GM18517 (cell line): Measurements from ENCODE around the gene EXOC4.

ENCODE experiments used
- ATAC-seq: cut with Tn5 transposase; IDR thresholded peaks from one replicate; pipeline ENCODE4 v1.9.1; 2021; ENCODE audit warnings: mild to moderate bottlenecking, moderate library complexity; ENCODE audit not compliant: unreplicated experiment

Gene EXOC4

DNA sequence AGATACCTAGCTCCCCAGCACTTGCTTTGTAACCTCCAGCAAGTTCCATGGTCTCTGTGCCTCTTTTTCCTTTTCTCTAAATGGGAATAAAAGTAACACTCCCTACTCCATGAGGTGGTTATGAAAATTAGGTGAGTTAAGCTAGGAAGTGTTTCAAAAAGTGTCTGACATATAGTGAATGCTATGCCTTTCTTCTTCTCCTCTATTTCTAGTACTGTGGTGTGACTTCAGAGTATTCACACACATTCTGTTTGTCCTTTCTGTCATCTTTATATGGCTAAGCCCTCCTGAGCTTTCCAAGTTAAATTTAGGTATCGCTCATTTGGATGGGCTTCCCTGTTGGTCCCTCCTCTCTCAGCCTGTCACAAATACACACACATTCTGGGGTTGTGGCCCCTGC lies 229.7 kb downstream of the EXOC4 start:
- ATAC-seq = no peak

DNA sequence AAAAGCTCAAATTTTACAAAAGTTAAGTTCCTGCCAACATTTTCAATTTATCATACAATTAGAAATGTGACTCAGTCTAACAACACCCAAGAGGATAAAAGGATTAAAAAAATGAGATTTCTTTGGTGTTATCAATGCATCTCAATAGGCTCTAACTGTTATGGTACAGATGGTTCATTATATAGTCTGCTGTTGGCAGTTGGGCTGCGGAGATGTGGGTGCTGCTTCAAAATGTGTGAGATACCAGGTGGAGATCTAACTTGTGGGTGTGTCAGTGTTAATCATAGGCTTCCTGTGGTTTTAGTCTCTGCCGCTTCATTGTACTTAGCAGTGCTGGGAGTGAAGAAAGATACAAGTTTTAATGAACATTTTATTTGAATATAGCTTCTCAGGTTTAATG lies 231.2 kb downstream of the EXOC4 start:
- no peak for ATAC-seq

DNA sequence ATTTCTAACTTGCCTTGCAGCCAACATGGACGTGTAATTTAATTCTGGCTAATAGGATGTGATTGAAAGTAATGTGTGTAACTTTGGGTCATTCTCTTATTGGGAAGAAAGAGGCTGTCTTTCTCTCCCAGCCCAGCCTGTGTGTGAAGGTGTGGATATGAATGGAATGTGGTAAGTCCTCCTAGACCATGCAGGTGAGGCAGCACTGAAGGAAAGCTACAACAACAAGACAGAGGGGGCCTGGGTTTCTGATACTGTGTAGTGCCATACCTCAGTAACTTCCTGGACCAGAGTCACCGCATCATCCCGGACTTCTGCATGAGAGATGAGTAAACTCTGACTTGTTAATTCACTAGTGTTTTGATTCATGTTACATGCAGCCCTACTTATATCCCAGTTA lies 237.0 kb downstream of the EXOC4 start:
- no peak for ATAC-seq

DNA sequence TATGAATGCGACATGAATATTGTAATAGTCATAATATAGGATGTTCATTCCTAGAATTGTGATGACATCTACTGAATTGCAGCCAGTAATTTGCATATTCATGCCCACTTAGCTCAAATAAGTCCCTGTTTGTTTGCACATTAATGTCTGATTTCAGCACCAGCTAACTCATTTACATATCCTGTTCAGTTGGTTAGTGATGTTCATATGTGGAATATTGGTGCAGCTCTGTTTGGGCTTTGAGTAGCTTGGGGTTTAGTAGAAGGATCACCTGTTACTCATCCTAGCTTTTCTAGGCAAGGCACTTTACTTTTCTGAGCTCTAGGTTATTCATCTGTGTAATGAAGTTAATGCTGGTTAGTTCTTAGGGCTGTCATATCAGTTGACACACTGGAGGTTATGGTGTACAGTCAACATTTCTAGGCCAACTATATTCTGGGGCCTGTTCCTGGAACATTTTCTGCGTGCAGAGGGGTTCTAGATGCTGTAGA lies 238.4 kb downstream of the EXOC4 start:
- ATAC-seq = no peak

DNA sequence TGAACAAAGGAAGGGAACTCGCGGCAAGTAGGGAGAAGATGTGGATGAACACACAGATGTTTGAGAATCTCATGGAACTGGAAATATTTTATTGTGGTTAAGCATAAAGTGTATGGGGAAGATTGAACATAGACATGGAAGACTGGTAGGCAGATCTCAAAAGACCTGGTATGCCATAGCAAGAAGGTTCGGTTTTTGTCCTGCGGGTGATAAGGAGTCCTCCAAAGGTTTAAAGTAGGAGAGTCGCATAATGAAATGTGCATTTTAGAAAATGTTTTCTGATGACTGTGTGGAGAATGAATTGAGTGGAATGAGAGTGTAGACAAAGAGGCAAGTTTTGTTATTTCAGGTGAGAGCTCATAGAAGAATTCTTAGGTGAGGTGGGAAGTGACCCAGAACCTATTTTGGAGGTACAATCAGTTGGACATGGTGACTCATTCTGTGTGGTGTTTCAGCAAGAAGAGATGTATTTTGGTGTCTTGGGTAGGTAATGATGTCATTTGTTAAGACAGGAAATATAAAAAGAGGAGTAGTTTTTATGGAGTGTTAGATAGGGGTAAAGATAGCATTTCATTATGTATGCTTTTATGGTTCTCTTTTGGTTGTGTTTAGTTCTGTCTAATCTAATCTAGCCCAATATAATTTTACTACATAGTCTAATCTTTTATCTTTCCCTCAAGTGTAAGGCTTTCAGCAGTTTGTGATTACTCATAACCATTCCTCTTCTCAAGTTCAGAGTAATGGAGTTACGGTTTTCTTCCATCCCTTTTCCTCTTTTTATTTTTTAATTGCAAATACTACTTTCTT lies 239.2 kb downstream of the EXOC4 start:
- no peak for ATAC-seq

DNA sequence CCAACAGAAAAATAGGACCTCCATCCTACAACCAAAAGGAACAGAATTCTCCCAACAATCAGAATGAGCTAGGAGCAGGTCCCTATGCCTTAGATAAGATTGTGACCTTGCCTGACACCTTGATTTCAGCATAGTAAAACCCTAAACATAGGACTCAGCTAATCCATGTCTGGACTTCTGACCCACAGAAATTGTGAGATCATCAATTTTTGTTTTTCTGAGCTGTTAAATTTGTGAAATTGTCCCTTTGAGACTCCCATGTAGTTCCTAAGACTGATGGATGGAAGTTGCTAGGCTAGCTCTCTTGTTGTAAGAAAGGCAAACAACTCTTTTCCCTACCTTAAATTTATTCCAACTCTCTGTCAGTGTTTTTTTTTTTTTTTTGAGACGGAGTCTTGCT lies 244.2 kb downstream of the EXOC4 start:
- ATAC-seq = no peak

DNA sequence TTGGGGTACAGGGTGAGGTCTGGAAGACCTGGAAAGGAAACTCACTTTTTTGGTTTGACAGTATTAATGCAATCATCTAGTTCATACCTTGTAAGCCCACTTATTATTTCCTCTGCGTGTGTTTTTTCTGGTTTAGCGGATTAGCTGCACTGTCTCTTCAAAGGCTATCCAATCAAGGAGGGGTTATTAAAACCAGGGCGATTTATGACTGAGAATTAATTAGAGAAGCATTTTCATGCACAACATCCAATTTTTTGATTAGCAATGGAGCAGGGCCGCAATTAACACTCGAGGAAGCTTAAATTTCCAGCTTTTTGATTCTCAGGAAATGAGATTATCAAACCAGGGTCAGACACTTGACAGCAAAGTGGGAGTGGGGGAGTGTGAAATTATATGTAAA lies 248.9 kb downstream of the EXOC4 start:
- ATAC-seq = no peak

DNA sequence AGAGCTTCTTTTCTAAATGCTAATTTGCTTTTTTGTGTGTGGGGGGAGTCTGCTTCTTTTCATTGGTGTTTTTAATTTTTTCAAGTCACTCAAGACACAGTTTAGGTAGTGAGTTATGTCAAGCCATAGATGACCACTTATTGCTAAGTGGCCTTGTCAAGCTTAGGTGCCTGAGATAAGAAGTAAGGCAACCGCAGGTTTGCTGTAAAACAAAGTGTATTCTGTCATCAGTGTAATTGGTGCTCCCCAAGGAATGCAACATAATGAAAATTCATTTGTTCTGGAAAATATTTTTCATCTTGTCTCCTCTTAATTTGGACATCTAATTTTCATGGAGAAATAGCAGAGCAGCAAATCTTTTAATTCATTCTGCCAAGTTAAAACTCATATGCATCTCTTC lies 249.6 kb downstream of the EXOC4 start:
- no peak for ATAC-seq

DNA sequence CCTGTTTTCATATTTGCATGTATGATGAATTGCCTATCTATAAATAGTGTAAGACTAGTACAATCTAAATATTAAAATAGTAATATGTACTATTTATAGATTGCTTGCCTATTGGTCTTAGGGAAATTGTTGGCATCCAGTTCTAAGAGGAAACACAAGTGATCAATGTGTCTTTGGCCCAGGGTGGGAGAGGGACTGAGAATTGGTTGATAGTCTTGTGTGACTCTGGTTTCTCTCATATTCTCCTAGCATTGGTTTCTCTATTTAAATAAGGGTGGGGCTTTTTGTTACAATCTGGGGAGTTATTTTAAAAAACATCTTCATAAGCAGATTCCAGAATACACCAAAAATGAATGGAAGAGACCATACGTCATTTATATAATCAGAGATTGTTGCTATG lies 250.1 kb downstream of the EXOC4 start:
- ATAC-seq = no peak

DNA sequence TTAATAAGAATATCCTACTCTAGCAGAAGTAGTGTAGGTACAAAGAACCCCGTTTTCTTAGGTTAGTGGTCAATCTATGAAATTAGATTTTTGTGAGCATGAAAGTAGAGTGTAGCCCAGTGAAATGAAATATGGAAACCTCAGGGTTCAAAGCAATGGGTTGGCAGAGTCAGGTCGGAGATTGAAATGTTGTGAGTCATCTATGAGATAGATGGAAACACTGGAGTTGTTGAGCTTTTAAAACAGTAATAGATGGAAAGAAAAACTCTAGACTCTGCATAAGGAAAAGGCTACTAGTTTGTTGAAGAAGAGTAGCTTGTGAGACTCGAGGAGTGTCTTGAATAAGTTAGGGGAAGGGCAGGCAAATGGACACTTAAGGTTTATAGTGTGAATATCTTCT lies 251.9 kb downstream of the EXOC4 start:
- no peak for ATAC-seq

DNA sequence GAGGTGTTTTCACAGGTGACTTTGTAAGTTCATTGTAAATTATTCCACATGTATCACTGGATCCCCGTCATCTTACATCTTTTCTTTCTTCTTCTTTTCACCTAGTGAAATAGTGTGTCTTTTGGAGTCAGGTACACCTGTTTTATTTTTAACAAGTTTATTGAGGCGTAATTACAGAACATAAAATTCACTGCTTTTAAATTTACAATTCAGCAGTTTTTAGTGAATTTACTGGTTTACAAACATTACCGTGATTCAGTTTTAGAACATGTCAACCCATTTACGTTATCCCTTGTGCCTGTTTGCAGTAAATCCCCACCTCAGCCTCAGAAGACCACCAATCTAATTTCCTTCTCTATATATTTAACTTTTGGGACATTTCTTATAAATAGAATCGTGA lies 256.9 kb downstream of the EXOC4 start:
- ATAC-seq = no peak

DNA sequence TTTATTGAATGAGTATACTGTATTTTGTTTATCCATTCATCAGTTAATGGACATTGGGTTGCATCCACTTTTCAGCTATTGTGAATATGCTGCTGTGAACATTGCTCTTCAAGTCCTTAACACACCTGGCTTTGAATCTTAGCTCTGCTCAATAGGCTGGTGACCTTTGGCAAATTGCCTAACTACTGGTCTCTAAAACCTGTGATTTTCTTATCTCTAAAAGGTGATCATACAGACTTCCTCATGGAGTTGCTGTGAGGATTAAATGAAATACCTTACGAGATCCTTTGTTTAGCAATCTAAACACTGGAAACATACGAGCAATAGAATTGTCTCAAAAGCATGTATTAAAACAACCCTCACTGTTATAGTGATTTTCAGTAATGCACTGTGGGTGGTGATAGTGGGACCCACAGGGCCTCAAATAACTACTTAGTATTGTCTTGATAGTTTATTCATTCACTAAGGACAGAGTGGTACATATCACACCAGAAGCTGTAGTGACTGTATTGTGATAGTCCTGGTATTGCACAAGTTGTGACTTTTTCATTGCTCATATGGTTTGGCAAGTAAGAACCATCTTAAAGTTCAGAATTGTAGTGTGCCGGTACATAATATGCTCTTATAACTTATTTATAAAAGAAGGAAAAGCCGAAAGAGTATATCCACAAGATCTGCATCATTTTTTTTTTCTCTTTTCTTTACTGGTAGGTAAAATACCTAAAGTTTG lies 257.6 kb downstream of the EXOC4 start:
- no peak for ATAC-seq

DNA sequence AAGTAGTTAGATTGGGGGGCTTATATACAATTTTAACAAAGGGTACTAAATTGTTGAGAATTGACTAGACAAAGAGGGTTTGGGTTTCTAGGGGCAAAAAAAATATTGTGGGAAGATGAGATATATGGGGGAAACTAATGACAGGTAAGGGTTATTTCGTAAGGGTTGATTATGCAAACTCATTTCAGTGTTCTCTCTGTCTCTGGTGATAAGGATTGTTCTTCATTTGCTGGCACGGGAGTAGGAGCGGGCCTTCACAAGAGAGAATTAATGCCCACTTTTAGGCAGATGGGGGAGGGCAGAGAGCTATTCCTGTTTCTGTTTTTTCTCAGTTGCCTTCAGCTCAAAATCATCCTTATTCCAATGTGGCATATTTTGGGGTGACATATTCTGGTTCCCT lies 258.4 kb downstream of the EXOC4 start:
- ATAC-seq = no peak

DNA sequence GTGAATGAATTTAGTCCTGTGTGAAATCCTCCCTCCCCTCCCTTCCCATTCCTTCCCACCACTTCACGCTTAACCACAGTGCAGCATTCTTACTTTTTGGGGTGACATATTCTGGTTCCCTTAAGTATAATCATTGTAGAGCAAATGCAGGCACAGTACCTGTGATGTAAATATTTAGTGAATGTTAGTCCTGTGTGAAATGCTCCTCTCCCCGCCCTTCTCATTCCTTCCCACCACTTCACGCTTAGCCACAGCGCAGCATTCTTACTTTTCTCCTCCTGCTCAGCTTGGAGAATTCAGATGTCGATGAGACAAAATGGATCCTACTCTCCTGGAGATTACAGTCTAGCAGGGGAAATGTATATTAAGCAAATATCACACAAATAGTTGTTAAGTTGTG lies 258.8 kb downstream of the EXOC4 start:
- no peak for ATAC-seq

DNA sequence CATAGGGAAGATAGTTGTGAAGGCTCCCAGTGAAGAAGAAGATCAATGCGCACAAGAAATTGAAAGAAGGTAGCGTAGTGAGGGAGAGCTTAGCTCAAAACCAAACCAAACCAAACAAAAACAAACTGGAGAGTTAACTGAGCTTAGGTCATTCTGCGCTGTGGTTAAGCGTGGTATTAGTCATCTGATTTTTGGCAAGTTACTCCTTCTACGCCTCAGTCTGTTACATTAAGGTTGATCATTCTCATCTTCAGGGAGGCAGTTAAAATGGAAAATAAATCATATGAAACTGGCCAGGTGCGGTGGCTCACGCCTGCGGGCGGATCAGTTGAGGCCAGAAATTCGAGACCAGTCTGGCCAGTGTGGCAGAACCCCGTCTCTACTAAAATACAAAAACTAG lies 259.7 kb downstream of the EXOC4 start:
- ATAC-seq = no peak

DNA sequence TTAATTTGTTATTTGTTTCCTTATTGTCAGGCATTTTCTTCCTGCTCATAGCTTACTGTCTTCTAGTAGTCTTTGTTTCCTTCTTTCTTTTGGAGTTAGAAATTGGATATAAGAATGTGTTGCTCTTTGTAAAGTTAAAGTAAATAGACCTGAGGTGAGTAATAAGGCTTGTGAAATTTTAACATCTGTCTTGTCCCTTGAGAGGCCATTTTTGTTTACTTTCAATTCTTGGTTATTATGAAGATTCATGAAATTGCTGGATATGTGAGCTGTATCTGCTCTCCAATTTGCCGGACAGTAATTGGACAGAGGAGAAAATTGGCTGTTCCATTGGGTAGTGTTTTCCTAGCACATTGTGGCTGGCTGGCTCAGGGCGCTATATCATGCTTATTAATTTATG lies 260.7 kb downstream of the EXOC4 start:
- ATAC-seq = no peak

DNA sequence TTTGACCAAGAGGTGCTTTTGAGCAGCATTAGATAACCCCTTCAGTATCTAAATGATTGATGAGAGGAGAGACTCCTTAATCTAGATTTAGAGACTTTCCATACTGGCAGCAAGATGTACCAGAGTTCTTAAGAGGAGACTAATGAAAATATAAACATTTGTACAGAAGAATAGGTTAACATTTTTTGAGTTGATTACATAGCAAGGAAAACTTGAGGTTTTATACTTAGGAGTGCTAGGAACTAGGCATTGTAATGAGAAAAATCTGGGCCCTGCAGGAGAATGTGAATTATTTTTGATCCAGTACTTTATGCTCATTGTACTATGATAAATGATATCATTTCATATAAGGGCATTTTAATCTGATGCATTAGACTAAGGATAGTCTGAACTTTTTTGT lies 261.7 kb downstream of the EXOC4 start:
- no peak for ATAC-seq

DNA sequence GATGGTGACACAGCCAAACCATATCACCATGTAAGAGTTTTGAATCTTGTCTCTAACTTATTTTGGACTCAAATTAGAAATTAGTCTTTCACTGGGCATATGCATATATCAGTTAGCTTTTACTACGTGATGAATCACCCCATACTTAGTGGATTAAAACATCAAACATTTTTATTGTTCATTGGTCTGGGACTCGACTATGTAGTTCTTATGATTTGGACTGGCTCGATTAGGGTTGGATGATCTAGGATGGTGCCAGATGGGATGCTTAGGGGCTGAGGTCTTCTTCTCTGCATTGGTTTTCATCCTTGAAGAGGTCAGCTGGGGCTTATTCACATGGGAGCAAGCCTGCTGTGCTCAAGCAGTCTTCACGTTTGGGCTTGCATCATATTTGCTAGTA lies 264.9 kb downstream of the EXOC4 start:
- no peak for ATAC-seq

DNA sequence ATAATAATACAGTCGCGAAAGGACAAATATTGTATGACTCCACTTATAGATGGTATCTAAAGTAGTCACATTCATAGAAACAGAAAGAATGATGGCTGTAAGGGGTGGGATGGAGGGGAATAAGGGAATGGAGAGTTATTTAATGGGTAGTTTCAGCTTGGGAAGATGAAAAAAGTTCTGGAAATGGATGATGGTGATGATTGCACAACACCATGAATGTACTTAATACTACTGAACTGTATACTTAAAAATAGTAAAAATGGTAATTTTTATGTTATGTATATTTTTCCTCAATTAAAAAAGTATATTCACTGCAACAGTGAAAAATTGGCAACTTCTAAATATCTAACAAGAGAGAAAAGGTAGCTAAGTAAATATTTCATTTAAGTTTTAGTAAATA lies 265.8 kb downstream of the EXOC4 start:
- no peak for ATAC-seq

DNA sequence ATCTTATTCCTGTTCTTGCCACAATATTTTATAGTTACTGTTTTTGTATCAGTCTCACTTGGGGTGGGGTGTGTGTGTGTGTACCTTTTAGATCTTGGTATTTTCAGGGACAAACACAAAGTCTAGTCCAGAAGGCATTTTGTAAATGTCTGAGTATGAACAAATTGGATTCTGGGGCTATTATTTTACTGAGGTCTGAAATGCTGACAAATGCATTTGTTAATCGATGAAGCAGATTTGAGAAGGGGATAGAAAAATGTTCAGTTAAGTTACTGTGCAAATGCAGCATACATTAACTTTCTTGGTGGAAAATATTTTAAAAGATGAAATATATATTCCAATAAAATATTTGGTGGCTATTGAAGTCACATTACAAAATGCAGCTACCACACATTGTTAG lies 267.4 kb downstream of the EXOC4 start:
- ATAC-seq = no peak

DNA sequence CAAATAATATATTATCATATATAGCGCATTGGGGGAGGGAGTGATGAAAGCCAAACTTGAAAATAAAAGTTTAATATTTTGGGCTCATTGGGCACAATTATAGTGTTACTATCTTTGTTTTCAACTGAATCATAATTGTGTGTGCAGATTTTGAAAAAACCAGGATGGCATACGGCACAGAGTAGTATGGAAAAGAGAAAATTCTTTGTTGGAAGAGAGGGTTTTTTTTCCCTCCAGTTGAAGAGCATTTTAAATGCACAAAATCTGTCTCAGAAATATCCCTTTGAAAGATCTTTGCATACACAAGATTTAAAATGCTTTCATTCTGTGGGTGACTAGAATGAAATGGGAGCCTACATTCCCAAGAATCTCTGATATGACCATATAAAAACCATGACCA lies 269.6 kb downstream of the EXOC4 start:
- ATAC-seq = no peak

DNA sequence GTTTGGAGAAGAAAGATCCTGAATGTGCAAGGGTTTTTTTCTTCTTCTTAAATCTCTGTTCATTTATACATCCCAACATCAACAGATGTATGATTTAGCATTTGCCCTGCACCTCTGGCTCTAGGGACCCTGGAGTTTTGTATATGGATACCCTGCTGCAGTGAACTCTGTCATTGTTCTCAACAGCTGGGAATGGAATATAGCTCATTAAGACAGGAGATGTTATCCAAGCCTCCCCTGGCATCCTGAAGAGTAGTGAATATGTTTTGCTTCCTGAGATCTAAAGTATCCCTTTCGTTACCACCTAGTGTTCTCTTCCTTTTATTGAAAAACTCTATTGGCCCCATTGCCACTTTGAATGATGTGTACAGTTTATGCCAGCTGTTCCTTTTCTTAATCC lies 275.9 kb downstream of the EXOC4 start:
- no peak for ATAC-seq
